ENCODE data around the gene KRT33B. TPM values are rescaled to one million over a fixed set of nuclear protein-coding genes. Genes with fewer than 3 reads are reported as not detected.
A peak's percentile ranks its signal among the peaks of the same experiment; 100 is the strongest.
"Not testable (repeated sequence)": the region's sequence is repeated elsewhere in the genome, so short reads cannot be mapped to it uniquely, and the experiment has no call there.

Gene KRT33B
- total RNA-seq, 1 donor from 2014 or later = not detected

- no peak overlapping the region for H3K4me3 Mint-ChIP-seq
- no peaks in the 10 kb centered on the region for H3K9me3 Mint-ChIP-seq
- no peak for DNase-seq (ENCODE audit: low spot score)
- no peak overlapping the region for H3K27ac Mint-ChIP-seq
- H3K36me3 Mint-ChIP-seq (ENCODE audit: low read depth) = no peaks in the 10 kb centered on the region
- intact Hi-C loops (cut with micrococcal nuclease) = no loop called here
- H3K4me1 Mint-ChIP-seq (ENCODE audit: low read depth) = no peaks in the 10 kb centered on the region
- H3K27me3 Mint-ChIP-seq (ENCODE audit: insufficient read depth) = peaks cover 27% of the 10 kb centered on the region
Observed at GRCh38 chr17:41354536-41354935, 15.1 kb downstream of the KRT33B start.

- no peaks in the 10 kb centered on the region for H3K9me3 Mint-ChIP-seq
- no peak for DNase-seq (ENCODE audit: low spot score)
- no peaks in the 10 kb centered on the region for H3K36me3 Mint-ChIP-seq (ENCODE audit: low read depth)
- no peak overlapping the region for H3K4me3 Mint-ChIP-seq
- intact Hi-C loops (cut with micrococcal nuclease) = no loop called here
- peaks cover 24% of the 10 kb centered on the region for H3K27me3 Mint-ChIP-seq (ENCODE audit: insufficient read depth)
- H3K4me1 Mint-ChIP-seq (ENCODE audit: low read depth) = no peaks in the 10 kb centered on the region
- H3K27ac Mint-ChIP-seq = no peak overlapping the region
Observed at GRCh38 chr17:41352597-41353366, 16.8 kb downstream of the KRT33B start.

GRCh38 chr17:41351177-41351576 lies 18.4 kb downstream of the KRT33B start:
- DNase-seq (ENCODE audit: low spot score) = no peak
- H3K27me3 Mint-ChIP-seq (ENCODE audit: insufficient read depth) = peaks cover 24% of the 10 kb centered on the region
- intact Hi-C loops (cut with micrococcal nuclease) = no loop called here
- no peaks in the 10 kb centered on the region for H3K9me3 Mint-ChIP-seq
- H3K4me1 Mint-ChIP-seq (ENCODE audit: low read depth) = no peaks in the 10 kb centered on the region
- H3K36me3 Mint-ChIP-seq (ENCODE audit: low read depth) = no peaks in the 10 kb centered on the region
- H3K4me3 Mint-ChIP-seq = no peak overlapping the region
- no peak overlapping the region for H3K27ac Mint-ChIP-seq

- H3K4me3 Mint-ChIP-seq; H3K36me3 Mint-ChIP-seq (ENCODE audit: low read depth); H3K4me1 Mint-ChIP-seq (ENCODE audit: low read depth); H3K27ac Mint-ChIP-seq; intact Hi-C loops (cut with micrococcal nuclease); H3K9me3 Mint-ChIP-seq; DNase-seq (ENCODE audit: low spot score): not testable (repeated sequence)
- peaks cover 24% of the 10 kb centered on the region for H3K27me3 Mint-ChIP-seq (ENCODE audit: insufficient read depth)
Observed at GRCh38 chr17:41350381-41350878, 19.2 kb downstream of the KRT33B start, which contains the start of gene KRT33A. TSS of gene KRT33A (minus strand) at chr17:41350828. CDS start at chr17:41350767, 61 bp downstream.

- no peak overlapping the region for H3K4me3 Mint-ChIP-seq
- H3K36me3 Mint-ChIP-seq (ENCODE audit: low read depth) = peaks cover 3% of the 10 kb centered on the region
- no peak for DNase-seq (ENCODE audit: low spot score)
- no peak overlapping the region for H3K27ac Mint-ChIP-seq
- peaks cover 3% of the 10 kb centered on the region for H3K4me1 Mint-ChIP-seq (ENCODE audit: low read depth)
- peaks cover 3% of the 10 kb centered on the region for H3K9me3 Mint-ChIP-seq
- H3K27me3 Mint-ChIP-seq (ENCODE audit: insufficient read depth) = peaks cover 30% of the 10 kb centered on the region
- intact Hi-C loops (cut with micrococcal nuclease) = no loop called here
Observed at GRCh38 chr17:41347869-41348760, 21.5 kb downstream of the KRT33B start.

- Mint-ChIP-seq H3K4me1 (ENCODE audit: low read depth) (peaks cover 18% of the 10 kb centered on the region), H3K9me3 (peaks cover 16% of the 10 kb centered on the region), H3K27me3 (ENCODE audit: insufficient read depth) (peaks cover 28% of the 10 kb centered on the region)
- intact Hi-C loops (cut with micrococcal nuclease); H3K27ac Mint-ChIP-seq; DNase-seq (ENCODE audit: low spot score); H3K4me3 Mint-ChIP-seq; H3K36me3 Mint-ChIP-seq (ENCODE audit: low read depth): not testable (repeated sequence)
Observed at GRCh38 chr17:41346421-41346820, 23.2 kb downstream of the KRT33B start.

GRCh38 chr17:41345992-41346391 lies 23.6 kb downstream of the KRT33B start:
- H3K4me3 Mint-ChIP-seq = no peak overlapping the region
- DNase-seq (ENCODE audit: low spot score) = no peak
- H3K36me3 Mint-ChIP-seq (ENCODE audit: low read depth) = peaks cover 6% of the 10 kb centered on the region
- H3K9me3 Mint-ChIP-seq = peaks cover 16% of the 10 kb centered on the region
- peaks cover 22% of the 10 kb centered on the region for H3K4me1 Mint-ChIP-seq (ENCODE audit: low read depth)
- no peak overlapping the region for H3K27ac Mint-ChIP-seq
- peaks cover 24% of the 10 kb centered on the region for H3K27me3 Mint-ChIP-seq (ENCODE audit: insufficient read depth)
- intact Hi-C loops (cut with micrococcal nuclease) = no loop called here

- DNase-seq (ENCODE audit: low spot score) = no peak
- Mint-ChIP-seq H3K27me3 (ENCODE audit: insufficient read depth) (peaks cover 25% of the 10 kb centered on the region), H3K36me3 (ENCODE audit: low read depth) (peaks cover 6% of the 10 kb centered on the region), H3K4me3 (no peak overlapping the region), H3K27ac (no peak overlapping the region), H3K4me1 (ENCODE audit: low read depth) (peaks cover 52% of the 10 kb centered on the region), H3K9me3 (peaks cover 16% of the 10 kb centered on the region)
- intact Hi-C loops (cut with micrococcal nuclease) = loop anchor here (5.0 kb wide), 1 partner anchor 324 kb away; no protein-coding TSS in a partner anchor
Observed at GRCh38 chr17:41343029-41343428, 26.6 kb downstream of the KRT33B start.

GRCh38 chr17:41340934-41341861 lies 28.4 kb downstream of the KRT33B start:
- H3K27me3 Mint-ChIP-seq (ENCODE audit: insufficient read depth) = peaks cover 19% of the 10 kb centered on the region
- H3K4me1 Mint-ChIP-seq (ENCODE audit: low read depth) = peaks cover 52% of the 10 kb centered on the region
- peak; percentile 57 for DNase-seq (ENCODE audit: low spot score)
- peaks cover 16% of the 10 kb centered on the region for H3K9me3 Mint-ChIP-seq
- H3K27ac Mint-ChIP-seq = peak overlapping the region; percentile 32
- H3K36me3 Mint-ChIP-seq (ENCODE audit: low read depth) = peaks cover 6% of the 10 kb centered on the region
- intact Hi-C loops (cut with micrococcal nuclease) = loop anchor here (1.0 to 5.0 kb wide), 2 partner anchors 63 to 326 kb away; no protein-coding TSS in a partner anchor
- H3K4me3 Mint-ChIP-seq = peak overlapping the region; percentile 11

- no peak for DNase-seq (ENCODE audit: low spot score)
- peak overlapping the region; percentile 36 for H3K27ac Mint-ChIP-seq
- H3K9me3 Mint-ChIP-seq = peaks cover 16% of the 10 kb centered on the region
- H3K4me3 Mint-ChIP-seq = no peak overlapping the region
- H3K4me1 Mint-ChIP-seq (ENCODE audit: low read depth) = peaks cover 52% of the 10 kb centered on the region
- H3K27me3 Mint-ChIP-seq (ENCODE audit: insufficient read depth) = peaks cover 21% of the 10 kb centered on the region
- peaks cover 6% of the 10 kb centered on the region for H3K36me3 Mint-ChIP-seq (ENCODE audit: low read depth)
- intact Hi-C loops (cut with micrococcal nuclease) = loop anchor here (5.0 kb wide), 1 partner anchor 327 kb away; no protein-coding TSS in a partner anchor
Observed at GRCh38 chr17:41340494-41340893, 29.1 kb downstream of the KRT33B start.

GRCh38 chr17:41339571-41340172 lies 29.9 kb downstream of the KRT33B start:
- peaks cover 6% of the 10 kb centered on the region for H3K36me3 Mint-ChIP-seq (ENCODE audit: low read depth)
- H3K4me1 Mint-ChIP-seq (ENCODE audit: low read depth) = peaks cover 52% of the 10 kb centered on the region
- H3K4me3 Mint-ChIP-seq = no peak overlapping the region
- intact Hi-C loops (cut with micrococcal nuclease) = loop anchor here (1.0 to 10.0 kb wide), 3 partner anchors 209 to 715 kb away; no protein-coding TSS in a partner anchor
- H3K9me3 Mint-ChIP-seq = peaks cover 16% of the 10 kb centered on the region
- peaks cover 19% of the 10 kb centered on the region for H3K27me3 Mint-ChIP-seq (ENCODE audit: insufficient read depth)
- H3K27ac Mint-ChIP-seq = peak overlapping the region; percentile 42
- no peak for DNase-seq (ENCODE audit: low spot score)

All from activated T-helper 1 cell treated with anti-CD3 and anti-CD28 coated beads, Interleukin-12 subunit alpha, Interleukin-12 subunit beta, Interleukin-2, Interleukin-4 antibody, amounts not matched to agents 30 ng/mL and 10 ng/mL and 1 ng/mL, durations not matched to agents 14 hours and 24 hours and 36 hours (primary cell).